GM18858 (cell line): ENCODE results near the gene RANBP10.
"Not testable (repeated sequence)": the region's sequence is repeated elsewhere in the genome, so short reads cannot be mapped to it uniquely, and the experiment has no call there.

Experiments used
- ATAC-seq: cut with Tn5 transposase; IDR thresholded peaks from one replicate; pipeline ENCODE4 v1.9.1; 2021; ENCODE audit not compliant: unreplicated experiment

RANBP10 gene

GRCh38 chr16:67780847-67781564 is 25.4 kb downstream of the RANBP10 start:
- ATAC-seq, result no peak

- no peak for ATAC-seq
Measured at GRCh38 chr16:67779256-67780014, 26.9 kb downstream of the RANBP10 start.

DNA sequence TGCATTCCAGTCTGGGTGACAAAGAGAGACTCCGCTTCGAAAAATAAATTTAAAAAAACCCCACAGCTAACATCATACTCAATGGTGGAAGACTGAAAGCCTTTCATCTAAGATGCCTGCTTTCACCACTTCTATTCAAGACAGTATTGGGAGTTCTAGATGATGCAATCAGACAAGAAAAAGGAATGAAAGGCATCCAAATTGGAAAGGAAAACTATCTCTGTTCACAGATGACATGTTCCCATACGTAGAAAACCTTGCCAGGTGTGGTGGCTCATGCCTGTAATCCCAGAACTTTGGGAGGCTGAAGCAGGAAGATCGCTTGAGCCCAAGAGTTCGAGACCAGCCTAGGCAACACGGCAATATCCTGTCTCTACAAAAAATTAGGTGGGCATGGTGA is 31.1 kb downstream of the RANBP10 start:
- no peak for ATAC-seq

DNA sequence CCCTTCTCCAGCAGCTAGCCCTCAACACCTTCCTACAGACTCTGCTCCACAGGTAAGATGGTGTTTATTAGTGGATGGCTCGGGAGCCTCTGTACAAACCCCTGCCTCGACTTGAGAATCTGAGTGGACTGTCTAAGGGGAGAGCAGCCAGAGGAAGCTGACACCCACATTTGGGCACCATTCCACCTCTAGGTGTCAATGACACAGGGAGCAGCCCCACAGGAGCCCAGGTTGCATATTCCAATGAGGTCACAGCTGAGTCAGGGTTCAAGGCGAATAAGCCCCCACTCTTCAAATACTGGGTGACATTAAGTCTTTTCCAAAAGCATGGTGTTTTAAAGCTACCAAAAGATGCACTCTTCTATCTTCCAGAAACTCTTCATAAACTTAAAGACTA is 31.9 kb downstream of the RANBP10 start:
- ATAC-seq, result no peak

DNA sequence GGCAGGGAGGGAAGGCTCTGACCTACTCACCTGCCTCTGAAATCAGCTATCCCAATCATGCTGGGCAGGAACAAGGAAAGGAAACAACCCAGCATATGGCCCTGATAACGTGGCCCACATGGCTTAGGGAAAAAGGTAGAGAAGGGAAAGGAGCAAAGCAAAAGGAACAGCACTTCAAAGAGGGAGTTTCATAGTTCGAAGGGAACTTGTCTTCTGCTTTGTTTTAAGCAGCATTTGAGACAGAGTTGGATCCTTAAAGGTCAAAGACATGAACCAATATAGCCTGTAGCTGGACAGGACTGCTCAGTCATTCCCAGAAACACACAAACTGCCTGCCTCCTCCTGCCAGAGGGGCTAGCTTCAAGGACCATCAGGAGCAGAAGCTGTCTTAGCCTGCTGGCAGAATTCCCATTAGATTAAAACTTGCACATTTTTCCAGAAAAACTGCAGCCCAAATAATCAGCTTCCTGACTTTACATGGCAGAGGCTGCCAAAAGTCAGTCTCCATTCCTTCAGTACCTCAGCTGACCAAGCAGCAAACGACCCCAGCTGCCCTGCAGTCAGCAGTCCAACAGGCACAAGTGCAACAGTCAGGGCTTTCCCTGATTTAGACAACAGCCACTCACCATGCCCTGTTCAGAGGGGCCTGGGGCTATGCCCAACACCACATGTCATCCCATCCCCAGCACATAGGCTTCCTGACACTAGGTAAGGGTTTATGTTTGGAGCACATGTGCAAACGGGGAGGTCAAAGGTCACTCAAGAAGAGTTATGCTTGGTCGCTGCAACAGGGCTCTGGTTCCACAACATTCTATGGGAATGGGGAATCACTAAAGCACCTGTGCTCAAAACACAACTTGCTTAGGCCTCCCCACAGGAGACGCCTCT is 32.5 kb downstream of the RANBP10 start:
- ATAC-seq, result no peak

- ATAC-seq, result no peak
Measured at GRCh38 chr16:67773099-67773498, 33.3 kb downstream of the RANBP10 start.

GRCh38 chr16:67770346-67770991 is 35.9 kb downstream of the RANBP10 start:
- ATAC-seq, result no peak

DNA sequence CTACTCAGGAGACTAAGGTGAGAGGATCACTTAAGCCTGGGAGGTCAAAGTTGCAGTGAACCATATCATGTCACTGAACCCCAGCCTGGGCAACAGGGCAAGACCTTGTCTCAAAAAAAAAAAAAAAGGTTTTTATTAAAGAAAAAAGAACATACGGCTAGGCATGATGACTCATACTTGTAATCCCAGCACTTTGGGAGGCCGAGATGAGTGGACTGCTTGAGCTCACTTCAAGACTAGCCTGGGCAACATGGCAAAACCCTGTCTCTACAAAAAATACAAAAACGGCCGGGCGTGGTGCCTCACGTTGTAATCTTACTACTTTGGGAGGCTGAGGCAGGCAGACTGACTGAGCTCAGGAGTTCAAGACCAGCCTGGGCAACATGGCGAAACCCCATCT is 38.4 kb downstream of the RANBP10 start:
- ATAC-seq, result no peak

GRCh38 chr16:67766291-67766690 is 40.1 kb downstream of the RANBP10 start:
- no peak for ATAC-seq

DNA sequence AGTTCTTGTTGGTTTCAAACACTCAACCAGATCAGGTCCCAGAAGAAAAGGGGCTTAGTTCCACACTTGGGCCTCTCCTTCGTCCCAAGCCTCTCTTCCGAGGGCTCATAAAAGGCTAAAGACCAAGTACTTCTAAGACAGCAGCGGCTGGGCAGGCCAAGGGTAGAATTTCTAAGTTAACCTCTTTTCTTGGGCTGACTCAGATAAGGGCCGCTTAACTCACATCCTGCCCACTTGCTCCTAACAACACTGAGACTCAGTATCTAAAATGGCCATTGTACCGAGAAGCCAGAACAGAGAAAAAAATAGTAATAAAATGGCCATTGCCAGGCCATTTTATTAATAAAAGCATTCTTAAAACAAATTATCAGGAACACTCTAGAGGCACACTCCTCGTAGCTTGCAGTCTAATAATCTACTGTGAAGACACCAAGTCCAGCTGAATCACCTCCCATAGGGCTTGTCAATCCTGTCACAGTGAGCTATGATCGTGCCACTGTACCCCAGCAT is 42.1 kb downstream of the RANBP10 start:
- ATAC-seq, result no peak

GRCh38 chr16:67763066-67763465 is 43.3 kb downstream of the RANBP10 start:
- no peak for ATAC-seq

DNA sequence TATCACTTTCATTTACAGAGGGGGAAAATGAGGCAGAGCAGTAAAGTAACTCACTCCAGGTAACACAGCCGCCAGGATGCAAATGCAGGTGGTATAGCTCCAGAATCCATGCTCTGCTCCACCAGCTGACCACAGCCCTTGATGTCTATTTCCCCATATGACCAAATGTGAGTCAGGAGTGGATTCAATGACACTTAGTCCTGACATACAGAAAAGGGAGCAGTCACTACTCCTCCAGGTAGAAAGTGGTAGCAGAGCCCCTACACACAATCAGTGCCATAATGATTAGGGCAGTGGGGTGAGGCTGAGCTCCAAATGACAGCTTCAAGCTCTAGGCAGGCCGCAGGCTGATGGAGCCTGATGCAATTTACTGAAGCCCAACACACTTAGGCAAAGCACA is 44.0 kb downstream of the RANBP10 start:
- ATAC-seq, result no peak

DNA sequence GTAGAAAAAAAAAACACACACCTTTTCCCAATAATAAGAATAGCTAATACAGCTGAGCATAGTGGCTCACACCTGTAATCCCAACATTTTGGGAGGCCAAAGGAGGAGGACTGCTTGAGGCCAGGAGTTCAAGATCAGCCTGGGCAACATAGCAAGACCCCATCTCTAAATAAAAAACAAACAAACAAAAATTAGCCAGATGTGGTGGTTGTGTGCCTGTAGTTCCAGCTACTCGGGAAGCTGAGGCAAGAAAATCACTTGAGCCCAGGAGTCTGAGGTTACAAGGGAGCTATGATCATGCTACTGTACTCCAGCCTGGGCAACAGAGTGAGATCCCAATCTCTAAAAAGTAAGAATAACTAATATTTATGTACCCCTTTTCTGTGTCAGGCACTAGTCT is 44.4 kb downstream of the RANBP10 start:
- no peak for ATAC-seq

DNA sequence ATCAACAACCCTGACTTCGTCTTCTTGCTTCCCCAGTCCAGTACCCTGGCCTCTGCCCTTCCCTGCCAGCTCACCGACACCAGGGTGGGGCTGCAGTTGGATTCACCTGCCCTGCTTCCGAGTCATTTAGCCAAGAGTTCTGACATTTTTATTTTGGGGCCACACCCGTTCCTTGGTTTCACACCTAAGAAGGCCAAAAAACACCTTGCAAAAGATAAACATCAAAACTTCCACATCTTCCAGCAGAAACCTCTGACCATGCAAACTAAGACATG is 45.5 kb downstream of the RANBP10 start:
- ATAC-seq, result no peak

DNA sequence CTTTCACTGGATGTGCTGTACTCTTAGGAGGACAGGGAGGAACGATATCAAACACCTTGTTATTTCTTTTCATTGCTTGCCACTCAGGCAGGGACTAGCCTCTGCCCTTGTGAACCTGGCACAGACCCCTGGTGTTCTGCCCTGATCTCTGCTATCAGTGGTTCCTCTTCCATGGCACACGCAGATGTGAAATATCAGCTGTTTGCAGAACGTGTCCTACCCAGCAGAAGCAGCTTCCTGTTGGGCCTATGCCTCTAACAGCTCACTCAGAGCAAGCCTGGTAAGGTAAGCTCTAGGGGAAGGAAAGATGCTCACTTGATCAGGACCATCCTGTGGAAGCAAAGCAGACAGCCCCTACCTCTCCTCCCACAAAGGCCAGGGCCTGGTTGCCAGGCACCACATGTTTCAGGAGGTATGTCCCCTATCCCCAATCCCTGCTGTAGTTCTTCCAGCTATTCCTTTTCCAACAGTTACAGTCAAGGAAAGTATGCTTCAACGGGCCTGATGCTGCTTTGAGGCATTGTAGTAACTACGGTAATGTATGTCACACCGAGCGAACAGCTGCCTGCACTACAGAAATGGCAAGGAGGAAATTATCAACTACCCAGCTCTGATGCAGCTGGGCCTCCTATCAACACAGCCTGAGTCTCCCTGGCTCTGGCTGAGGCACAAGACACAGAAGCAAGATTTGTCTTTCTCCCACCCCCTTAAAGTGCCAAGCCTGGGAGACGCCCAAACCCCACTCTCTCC is 46.0 kb downstream of the RANBP10 start:
- ATAC-seq, result no peak

- no peak for ATAC-seq
Measured at GRCh38 chr16:67758966-67759365, 47.4 kb downstream of the RANBP10 start.

- ATAC-seq, result no peak
Measured at GRCh38 chr16:67758006-67758405, 48.4 kb downstream of the RANBP10 start.

DNA sequence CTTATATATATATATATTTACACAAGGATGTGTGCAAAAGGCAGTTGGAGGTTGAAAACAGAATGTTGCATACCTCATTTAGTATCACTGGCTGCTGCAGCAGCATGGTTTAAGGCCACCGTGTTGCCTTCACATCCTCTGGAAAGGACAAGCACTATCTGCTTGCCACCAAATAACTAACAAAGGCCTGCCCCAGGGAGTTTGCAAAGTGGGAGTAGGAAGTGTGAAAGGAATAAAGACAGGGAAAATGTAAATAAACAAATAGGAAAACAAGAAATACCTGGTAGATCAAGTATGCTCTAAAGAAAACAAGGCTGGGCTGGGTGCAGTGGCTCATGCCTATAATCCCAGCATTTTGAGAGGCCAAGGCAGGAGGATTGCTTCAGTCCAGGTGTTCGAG is 53.7 kb downstream of the RANBP10 start:
- ATAC-seq, result no peak

GRCh38 chr16:67751331-67751730 is 55.0 kb downstream of the RANBP10 start:
- ATAC-seq, result not testable (repeated sequence)

- ATAC-seq, result peak; percentile 72
Measured at GRCh38 chr16:67750466-67750865, 55.9 kb downstream of the RANBP10 start.
